ENCODE measurements around the gene CDRT4.

GRCh38 chr17:15404106-15405057 is 63.0 kb downstream of the CDRT4 start:
- TF ChIP-seq RFX5 (IDR thresholded peaks at IDR 0.05) (no peak), RAD21 (conservative IDR thresholded peaks at IDR 0.05 in 1 of 2, IDR thresholded peaks at IDR 0.05 in 1 of 2) (no peak), CEBPB (IDR thresholded peaks at IDR 0.05) (no peak), MAFK (IDR thresholded peaks at IDR 0.05; ENCODE audit: partially characterized antibody) (no peak), MYC (IDR thresholded peaks at IDR 0.05; ENCODE audit: borderline replicate concordance, low read length) (no peak), CTCF (IDR thresholded peaks at IDR 0.05) (no peak)

Measured in A549 (cell line).